Measurements from ENCODE around the gene SMC6. TPM values are rescaled to one million over a fixed set of nuclear protein-coding genes. Genes with fewer than 3 reads are reported as not detected.

SMC6 gene
- total RNA-seq, 1 experiment from 2014 or later: 46.7 TPM

GRCh38 chr2:17657759-17658158 is 95.9 kb downstream of the SMC6 start (continued):
- TF ChIP-seq FOXJ3 (CRISPR knock-in tag; IDR thresholded peaks at IDR 0.05; ENCODE audit: borderline replicate concordance) (no peak), ZNF512 (CRISPR knock-in tag; IDR thresholded peaks at IDR 0.05; ENCODE audit: borderline replicate concordance) (no peak), NR1H2 (CRISPR knock-in tag; IDR thresholded peaks at IDR 0.05) (no peak), E2F4 (CRISPR knock-in tag; IDR thresholded peaks at IDR 0.05; ENCODE audit: borderline replicate concordance, low read depth) (no peak), ZNF219 (CRISPR knock-in tag; IDR thresholded peaks at IDR 0.05; ENCODE audit: borderline replicate concordance) (no peak), ZNF416 (CRISPR knock-in tag; IDR thresholded peaks at IDR 0.05) (no peak), HMGA2 (CRISPR knock-in tag; IDR thresholded peaks at IDR 0.05) (no peak), ATF3 (CRISPR knock-in tag; conservative IDR thresholded peaks at IDR 0.05) (no peak), ZBTB21 (CRISPR knock-in tag; IDR thresholded peaks at IDR 0.05; ENCODE audit: borderline replicate concordance) (no peak)
- TF ChIP-seq, protein P1, sequence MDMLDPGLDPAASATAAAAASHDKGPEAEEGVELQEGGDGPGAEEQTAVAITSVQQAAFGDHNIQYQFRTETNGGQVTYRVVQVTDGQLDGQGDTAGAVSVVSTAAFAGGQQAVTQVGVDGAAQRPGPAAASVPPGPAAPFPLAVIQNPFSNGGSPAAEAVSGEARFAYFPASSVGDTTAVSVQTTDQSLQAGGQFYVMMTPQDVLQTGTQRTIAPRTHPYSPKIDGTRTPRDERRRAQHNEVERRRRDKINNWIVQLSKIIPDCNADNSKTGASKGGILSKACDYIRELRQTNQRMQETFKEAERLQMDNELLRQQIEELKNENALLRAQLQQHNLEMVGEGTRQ (CRISPR knock-in tag; IDR thresholded peaks at IDR 0.05): no peak

- ATAC-seq: no peak
- CTCF ChIA-PET: interaction anchor here (1.2 kb wide), 1 partner anchor 18 kb away, joined by 3 read pairs; no protein-coding TSS in a partner anchor
- no peak overlapping the region for H3K4me3 Mint-ChIP-seq
Measured at GRCh38 chr2:17652681-17653394, 100.8 kb downstream of the SMC6 start.

More at GRCh38 chr2:17652681-17653394, 100.8 kb downstream of the SMC6 start:
- Mint-ChIP-seq H3K9me3 (no peaks in the 10 kb centered on the region), H3K36me3 (peaks cover 55% of the 10 kb centered on the region), H3K27me3 (ENCODE audit: low read depth) (no peaks in the 10 kb centered on the region), H3K27ac (peak overlapping the region; percentile 56; the same call in 1 of the 2 replicates), H3K4me1 (peaks cover 8% of the 10 kb centered on the region)
- POLR2A ChIA-PET: no interaction called here
- DNase-seq (ENCODE audit: low spot score): no peak
- TF ChIP-seq TEAD4 (CRISPR knock-in tag; IDR thresholded peaks at IDR 0.05) (no peak), ATF1 (CRISPR knock-in tag; IDR thresholded peaks at IDR 0.05) (no peak), ZBTB43 (CRISPR knock-in tag; IDR thresholded peaks at IDR 0.05) (no peak), CDX4 (CRISPR knock-in tag; IDR thresholded peaks at IDR 0.05; ENCODE audit: borderline replicate concordance) (no peak), ATF6 (CRISPR knock-in tag; IDR thresholded peaks at IDR 0.05) (no peak), ZNF138 (CRISPR knock-in tag; conservative IDR thresholded peaks at IDR 0.05) (no peak), USF1 (CRISPR knock-in tag; IDR thresholded peaks at IDR 0.05) (no peak), ZNF232 (CRISPR knock-in tag; IDR thresholded peaks at IDR 0.05) (no peak), TP53 (CRISPR knock-in tag; IDR thresholded peaks at IDR 0.05) (no peak), ZNF416 (CRISPR knock-in tag; IDR thresholded peaks at IDR 0.05) (no peak), SP1 (CRISPR knock-in tag; conservative IDR thresholded peaks at IDR 0.05) (no peak)
- TF ChIP-seq, protein P2, sequence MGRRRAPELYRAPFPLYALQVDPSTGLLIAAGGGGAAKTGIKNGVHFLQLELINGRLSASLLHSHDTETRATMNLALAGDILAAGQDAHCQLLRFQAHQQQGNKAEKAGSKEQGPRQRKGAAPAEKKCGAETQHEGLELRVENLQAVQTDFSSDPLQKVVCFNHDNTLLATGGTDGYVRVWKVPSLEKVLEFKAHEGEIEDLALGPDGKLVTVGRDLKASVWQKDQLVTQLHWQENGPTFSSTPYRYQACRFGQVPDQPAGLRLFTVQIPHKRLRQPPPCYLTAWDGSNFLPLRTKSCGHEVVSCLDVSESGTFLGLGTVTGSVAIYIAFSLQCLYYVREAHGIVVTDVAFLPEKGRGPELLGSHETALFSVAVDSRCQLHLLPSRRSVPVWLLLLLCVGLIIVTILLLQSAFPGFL (CRISPR knock-in tag; IDR thresholded peaks at IDR 0.05; ENCODE audit: borderline replicate concordance): no peak
